SK-N-SH treated with all-trans-retinoic acid at 6 μM for 48 hours (cell line): ENCODE measurements around the gene OSBPL2.

ENCODE experiments used
- ATAC-seq: fragments of 200-7000 bp; cut with Tn5 transposase; 3 replicates; pipeline ENCODE4 v1.9.1; 2020; ENCODE audit warnings: mild to moderate bottlenecking, moderate library complexity
- BACH2 ChIP-seq: fragments of 250-450 bp; sonication (Bioruptor Pico); IDR thresholded peaks from 2 replicates; pipeline ENCODE4 v1.9.0; 2021; ENCODE audit warnings: mild to moderate bottlenecking, borderline replicate concordance
- CSDC2 ChIP-seq: fragments of 250-450 bp; sonication (Bioruptor Pico); IDR thresholded peaks from 2 replicates; pipeline ENCODE4 v1.5.0; 2020; ENCODE audit warnings: mild to moderate bottlenecking, moderate library complexity
- GLIS3 ChIP-seq: fragments of 250-450 bp; sonication (Bioruptor Pico); IDR thresholded peaks from 2 replicates; pipeline ENCODE4 v1.5.0; 2020; ENCODE audit warnings: mild to moderate bottlenecking, moderate library complexity
- ISL1 ChIP-seq: fragments of 250-450 bp; sonication (Bioruptor Pico); IDR thresholded peaks from 2 replicates; pipeline ENCODE4 v2.1.2; 2022; ENCODE audit warnings: mild to moderate bottlenecking, moderate library complexity
- OSR1 ChIP-seq: fragments of 250-450 bp; sonication (Bioruptor Pico); IDR thresholded peaks from 2 replicates; pipeline ENCODE4 v1.8.0; 2022; ENCODE audit warnings: moderate library complexity, mild to moderate bottlenecking, inconsistent platforms
- PATZ1 ChIP-seq: fragments of 250-450 bp; sonication (Bioruptor Pico); IDR thresholded peaks from 2 replicates; pipeline ENCODE4 v1.8.0; 2020; ENCODE audit warnings: mild to moderate bottlenecking, moderate library complexity, borderline replicate concordance
- PPARA ChIP-seq: fragments of 250-450 bp; sonication (Bioruptor Pico); IDR thresholded peaks from 2 replicates; pipeline ENCODE4 v1.5.0; 2020; ENCODE audit warnings: mild to moderate bottlenecking, borderline replicate concordance
- SNAI2 ChIP-seq: fragments of 250-450 bp; sonication (Bioruptor Pico); IDR thresholded peaks from 2 replicates; pipeline ENCODE4 v1.5.0; 2020; ENCODE audit warnings: mild to moderate bottlenecking, moderate library complexity
- TCF4 ChIP-seq: fragments of 250-450 bp; sonication (Bioruptor Pico); IDR thresholded peaks from 2 replicates; pipeline ENCODE4 v1.8.0; 2021; ENCODE audit warnings: mild to moderate bottlenecking, moderate library complexity, borderline replicate concordance
- TOX ChIP-seq: fragments of 250-450 bp; sonication (Bioruptor Pico); IDR thresholded peaks from 2 replicates; pipeline ENCODE4 v1.8.0; 2021; ENCODE audit warnings: mild to moderate bottlenecking, moderate library complexity, borderline replicate concordance
- TSHZ2 ChIP-seq: fragments of 250-450 bp; sonication (Bioruptor Pico); IDR thresholded peaks from 2 replicates; pipeline ENCODE4 v1.5.0; 2020; ENCODE audit warnings: mild to moderate bottlenecking, moderate library complexity
- ZFP3 ChIP-seq: fragments of 250-450 bp; sonication (Bioruptor Pico); IDR thresholded peaks from 2 replicates; pipeline ENCODE4 v1.5.0; 2020; ENCODE audit warnings: mild to moderate bottlenecking, moderate library complexity
- ZFP30 ChIP-seq: fragments of 450-650 bp; formaldehyde crosslinking; IDR thresholded peaks from 2 replicates; pipeline ENCODE4 v1.5.0; 2022; ENCODE audit warnings: mild to moderate bottlenecking, moderate library complexity
- ZNF565 ChIP-seq: fragments of 450-650 bp; formaldehyde crosslinking; conservative IDR thresholded peaks from 2 replicates; pipeline ENCODE4 v1.5.0; 2020; ENCODE audit warnings: low read depth, mild to moderate bottlenecking, moderate library complexity
- ZNF70 ChIP-seq: fragments of 450-650 bp; formaldehyde crosslinking; IDR thresholded peaks from 2 replicates; pipeline ENCODE4 v1.5.0; 2020; ENCODE audit warnings: mild to moderate bottlenecking, moderate library complexity
- ZNF8 ChIP-seq: fragments of 450-650 bp; formaldehyde crosslinking; IDR thresholded peaks from 2 replicates; pipeline ENCODE4 v1.5.0; 2020; ENCODE audit warnings: mild to moderate bottlenecking, moderate library complexity
- TF ChIP-seq, protein P1 (sequence below): fragments of 250-450 bp; sonication (Bioruptor Pico); IDR thresholded peaks from 2 replicates; pipeline ENCODE4 v1.5.1; 2021; ENCODE audit warnings: mild to moderate bottlenecking, moderate library complexity
- TF ChIP-seq, protein P2 (sequence below): fragments of 250-450 bp; sonication (Bioruptor Pico); IDR thresholded peaks from 2 replicates; pipeline ENCODE4 v1.8.0; 2021; ENCODE audit warnings: low read depth, mild to moderate bottlenecking, moderate library complexity, borderline replicate concordance
- TF ChIP-seq, protein P3 (sequence below): fragments of 250-450 bp; sonication (Bioruptor Pico); IDR thresholded peaks from 2 replicates; pipeline ENCODE4 v1.5.1; 2020; ENCODE audit warnings: low read depth, mild to moderate bottlenecking, moderate library complexity

Gene OSBPL2

DNA sequence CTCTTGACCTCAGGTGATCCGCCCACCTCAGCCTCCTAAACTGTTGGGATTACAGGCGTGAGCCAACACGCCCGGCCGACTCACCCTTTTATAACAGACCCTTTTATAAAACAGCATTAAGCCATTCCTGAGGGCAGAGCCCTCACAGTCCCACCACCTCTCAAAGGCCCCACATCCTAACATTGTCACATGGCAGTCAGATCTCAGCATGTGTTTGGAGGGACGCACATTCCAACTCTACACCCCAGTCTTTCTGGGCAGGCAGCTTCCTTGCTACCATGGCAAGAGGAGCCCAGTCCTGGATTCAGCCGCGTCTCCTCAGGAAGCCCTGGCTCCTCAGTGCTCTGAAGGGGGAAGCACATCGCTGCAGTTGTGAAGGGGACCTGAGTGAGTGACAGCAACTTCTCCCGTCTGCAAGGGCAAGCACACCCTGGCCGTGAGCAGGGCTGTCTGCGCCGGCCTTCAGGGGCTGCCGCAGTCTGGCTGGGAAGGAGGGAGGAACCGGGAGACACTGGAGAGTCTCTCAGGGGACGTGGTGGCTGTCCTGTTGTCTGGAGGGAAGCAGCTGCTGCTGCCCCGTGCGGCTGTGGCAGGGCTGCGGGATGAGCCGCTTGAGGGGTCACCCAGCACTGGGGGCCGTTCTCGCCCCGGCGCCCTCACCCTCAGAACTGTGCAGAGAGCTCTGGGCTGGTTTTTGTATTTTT lies 15.9 kb downstream of the OSBPL2 start:
- TF ChIP-seq ZNF565 (no peak), OSR1 (CRISPR knock-in tag) (no peak), GLIS3 (CRISPR knock-in tag) (no peak), SNAI2 (CRISPR knock-in tag) (no peak), TCF4 (CRISPR knock-in tag) (no peak), BACH2 (CRISPR knock-in tag) (no peak), ZFP3 (CRISPR knock-in tag) (no peak), PPARA (no peak), ISL1 (CRISPR knock-in tag) (no peak)
- no peak for ATAC-seq

- TF ChIP-seq, protein P1, sequence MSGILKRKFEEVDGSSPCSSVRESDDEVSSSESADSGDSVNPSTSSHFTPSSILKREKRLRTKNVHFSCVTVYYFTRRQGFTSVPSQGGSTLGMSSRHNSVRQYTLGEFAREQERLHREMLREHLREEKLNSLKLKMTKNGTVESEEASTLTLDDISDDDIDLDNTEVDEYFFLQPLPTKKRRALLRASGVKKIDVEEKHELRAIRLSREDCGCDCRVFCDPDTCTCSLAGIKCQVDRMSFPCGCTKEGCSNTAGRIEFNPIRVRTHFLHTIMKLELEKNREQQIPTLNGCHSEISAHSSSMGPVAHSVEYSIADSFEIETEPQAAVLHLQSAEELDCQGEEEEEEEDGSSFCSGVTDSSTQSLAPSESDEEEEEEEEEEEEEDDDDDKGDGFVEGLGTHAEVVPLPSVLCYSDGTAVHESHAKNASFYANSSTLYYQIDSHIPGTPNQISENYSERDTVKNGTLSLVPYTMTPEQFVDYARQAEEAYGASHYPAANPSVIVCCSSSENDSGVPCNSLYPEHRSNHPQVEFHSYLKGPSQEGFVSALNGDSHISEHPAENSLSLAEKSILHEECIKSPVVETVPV (CRISPR knock-in tag), result no peak
- TF ChIP-seq ZFP3 (CRISPR knock-in tag) (no peak), GLIS3 (CRISPR knock-in tag) (no peak), TCF4 (CRISPR knock-in tag) (no peak), ZNF8 (CRISPR knock-in tag) (no peak), TSHZ2 (CRISPR knock-in tag) (no peak), PATZ1 (no peak), ZFP30 (no peak), PPARA (no peak), CSDC2 (CRISPR knock-in tag) (no peak), BACH2 (CRISPR knock-in tag) (no peak), SNAI2 (CRISPR knock-in tag) (no peak), TOX (CRISPR knock-in tag) (no peak), ZNF70 (CRISPR knock-in tag) (no peak)
- TF ChIP-seq, protein P2, sequence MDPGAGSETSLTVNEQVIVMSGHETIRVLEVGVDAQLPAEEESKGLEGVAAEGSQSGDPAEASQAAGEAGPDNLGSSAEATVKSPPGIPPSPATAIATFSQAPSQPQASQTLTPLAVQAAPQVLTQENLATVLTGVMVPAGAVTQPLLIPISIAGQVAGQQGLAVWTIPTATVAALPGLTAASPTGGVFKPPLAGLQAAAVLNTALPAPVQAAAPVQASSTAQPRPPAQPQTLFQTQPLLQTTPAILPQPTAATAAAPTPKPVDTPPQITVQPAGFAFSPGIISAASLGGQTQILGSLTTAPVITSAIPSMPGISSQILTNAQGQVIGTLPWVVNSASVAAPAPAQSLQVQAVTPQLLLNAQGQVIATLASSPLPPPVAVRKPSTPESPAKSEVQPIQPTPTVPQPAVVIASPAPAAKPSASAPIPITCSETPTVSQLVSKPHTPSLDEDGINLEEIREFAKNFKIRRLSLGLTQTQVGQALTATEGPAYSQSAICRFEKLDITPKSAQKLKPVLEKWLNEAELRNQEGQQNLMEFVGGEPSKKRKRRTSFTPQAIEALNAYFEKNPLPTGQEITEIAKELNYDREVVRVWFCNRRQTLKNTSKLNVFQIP (CRISPR knock-in tag), result no peak
- TF ChIP-seq, protein P3, sequence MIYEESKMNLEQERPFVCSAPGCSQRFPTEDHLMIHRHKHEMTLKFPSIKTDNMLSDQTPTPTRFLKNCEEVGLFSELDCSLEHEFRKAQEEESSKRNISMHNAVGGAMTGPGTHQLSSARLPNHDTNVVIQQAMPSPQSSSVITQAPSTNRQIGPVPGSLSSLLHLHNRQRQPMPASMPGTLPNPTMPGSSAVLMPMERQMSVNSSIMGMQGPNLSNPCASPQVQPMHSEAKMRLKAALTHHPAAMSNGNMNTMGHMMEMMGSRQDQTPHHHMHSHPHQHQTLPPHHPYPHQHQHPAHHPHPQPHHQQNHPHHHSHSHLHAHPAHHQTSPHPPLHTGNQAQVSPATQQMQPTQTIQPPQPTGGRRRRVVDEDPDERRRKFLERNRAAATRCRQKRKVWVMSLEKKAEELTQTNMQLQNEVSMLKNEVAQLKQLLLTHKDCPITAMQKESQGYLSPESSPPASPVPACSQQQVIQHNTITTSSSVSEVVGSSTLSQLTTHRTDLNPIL (CRISPR knock-in tag), result no peak
- ATAC-seq, result no peak
Observed at GRCh38 chr20:62255976-62256375, 17.7 kb downstream of the OSBPL2 start.

DNA sequence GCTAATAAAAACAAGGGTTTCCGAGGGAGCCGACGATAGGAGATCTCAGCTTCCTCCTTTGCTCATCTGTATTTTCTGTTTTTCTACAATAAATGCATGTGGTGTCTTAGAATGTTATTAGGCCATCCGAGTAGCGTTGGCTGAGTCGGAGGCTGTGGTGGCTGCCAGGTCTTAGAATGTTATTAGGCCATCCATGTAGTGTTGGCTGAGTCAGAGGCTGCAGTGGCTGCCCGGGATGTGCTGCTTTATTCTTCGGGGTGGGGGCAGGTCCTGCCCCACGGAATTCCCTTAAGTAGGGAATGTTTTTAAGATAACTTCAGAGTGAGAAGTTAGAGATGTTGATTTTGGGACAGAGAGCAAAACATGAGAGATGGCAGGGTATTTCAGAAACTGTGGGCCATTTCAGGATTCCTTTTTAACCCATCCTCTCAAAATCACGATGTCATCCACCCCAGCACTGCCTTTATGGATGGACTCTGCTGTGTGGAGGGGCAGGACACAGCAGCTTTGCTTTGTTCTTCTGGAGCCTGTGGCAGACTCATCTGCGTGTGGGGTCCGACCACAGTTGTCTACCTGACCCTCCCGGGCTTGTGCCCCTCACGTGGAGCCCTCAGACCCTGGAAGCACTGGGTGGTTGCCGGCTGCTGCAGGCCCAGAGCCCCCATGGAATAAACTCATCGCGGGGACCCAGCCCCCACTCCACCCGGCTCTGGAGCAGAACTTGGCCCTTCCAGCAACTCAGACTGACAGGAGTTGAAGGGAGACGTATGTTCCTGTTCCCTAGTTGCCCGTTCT lies 20.4 kb downstream of the OSBPL2 start:
- peak; percentile 80; the same call in 1 of the 2 replicates for TF ChIP-seq PATZ1
- TF ChIP-seq, protein P3 (CRISPR knock-in tag), result no peak
- peak; percentile 91 for ATAC-seq
